ENCODE results near the gene CDH20.

DNA sequence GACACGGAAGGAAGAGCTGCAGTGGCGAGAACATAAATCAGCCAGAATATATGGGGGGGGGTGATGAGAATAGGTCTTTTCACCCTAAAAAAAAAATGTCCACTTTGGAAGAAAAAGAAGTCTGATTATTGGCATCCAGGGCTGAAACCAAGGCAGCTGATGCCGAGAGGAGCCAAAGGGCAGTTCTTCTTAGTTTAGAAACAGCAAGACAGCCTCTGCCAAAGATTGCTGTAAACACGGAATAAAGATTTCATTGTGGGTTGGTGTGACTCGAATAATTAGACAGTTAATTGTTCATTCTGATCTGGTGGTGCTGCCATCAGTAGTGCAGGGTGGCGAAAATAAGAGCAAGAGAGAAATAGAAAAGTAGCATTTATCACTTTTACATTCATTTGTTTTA lies 3.5 kb downstream of the CDH20 start:
- TF ChIP-seq, protein P1, sequence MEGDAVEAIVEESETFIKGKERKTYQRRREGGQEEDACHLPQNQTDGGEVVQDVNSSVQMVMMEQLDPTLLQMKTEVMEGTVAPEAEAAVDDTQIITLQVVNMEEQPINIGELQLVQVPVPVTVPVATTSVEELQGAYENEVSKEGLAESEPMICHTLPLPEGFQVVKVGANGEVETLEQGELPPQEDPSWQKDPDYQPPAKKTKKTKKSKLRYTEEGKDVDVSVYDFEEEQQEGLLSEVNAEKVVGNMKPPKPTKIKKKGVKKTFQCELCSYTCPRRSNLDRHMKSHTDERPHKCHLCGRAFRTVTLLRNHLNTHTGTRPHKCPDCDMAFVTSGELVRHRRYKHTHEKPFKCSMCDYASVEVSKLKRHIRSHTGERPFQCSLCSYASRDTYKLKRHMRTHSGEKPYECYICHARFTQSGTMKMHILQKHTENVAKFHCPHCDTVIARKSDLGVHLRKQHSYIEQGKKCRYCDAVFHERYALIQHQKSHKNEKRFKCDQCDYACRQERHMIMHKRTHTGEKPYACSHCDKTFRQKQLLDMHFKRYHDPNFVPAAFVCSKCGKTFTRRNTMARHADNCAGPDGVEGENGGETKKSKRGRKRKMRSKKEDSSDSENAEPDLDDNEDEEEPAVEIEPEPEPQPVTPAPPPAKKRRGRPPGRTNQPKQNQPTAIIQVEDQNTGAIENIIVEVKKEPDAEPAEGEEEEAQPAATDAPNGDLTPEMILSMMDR (IDR thresholded peaks at IDR 0.05 in 8 of 11, conservative IDR thresholded peaks at IDR 0.05 in 3 of 11), result no peak
- TF ChIP-seq POLR2A (IDR thresholded peaks at IDR 0.05), result no peak
- TF ChIP-seq POLR2AphosphoS5 (IDR thresholded peaks at IDR 0.05), result no peak
